Endothelial cell of umbilical vein (primary cell): ENCODE measurements around the gene PROX1.

Source experiments
- MYC ChIP-seq: IDR thresholded peaks from one replicate; pipeline ENCODE4 v1.6.1; 2011; ENCODE audit warnings: mild to moderate bottlenecking, low read depth, low read length
- POLR2A ChIP-seq: IDR thresholded peaks from 2 replicates; pipeline ENCODE4 v1.6.1; 2012; ENCODE audit warnings: low read depth, mild to moderate bottlenecking, control low read depth, low read length
- TF ChIP-seq, protein P1 (sequence below), 2 donors: IDR thresholded peaks; 1 replicate in 1 of 2; 2 replicates in 1 of 2; pipeline ENCODE4 v1.5.1; 2011; ENCODE audit warnings: low read length in 2 of 2, mild to moderate bottlenecking in 2 of 2, moderate library complexity in 2 of 2, control low read depth in 1 of 2, inconsistent platforms in 1 of 2, low read depth in 1 of 2; ENCODE audit not compliant: insufficient read depth in 1 of 2; ENCODE audit errors: extremely low read depth in 1 of 2
- TF ChIP-seq, protein P2 (sequence below): IDR thresholded peaks from 2 replicates; pipeline ENCODE4 v1.6.1; 2011; ENCODE audit not compliant: insufficient read depth, insufficient read length

DNA sequence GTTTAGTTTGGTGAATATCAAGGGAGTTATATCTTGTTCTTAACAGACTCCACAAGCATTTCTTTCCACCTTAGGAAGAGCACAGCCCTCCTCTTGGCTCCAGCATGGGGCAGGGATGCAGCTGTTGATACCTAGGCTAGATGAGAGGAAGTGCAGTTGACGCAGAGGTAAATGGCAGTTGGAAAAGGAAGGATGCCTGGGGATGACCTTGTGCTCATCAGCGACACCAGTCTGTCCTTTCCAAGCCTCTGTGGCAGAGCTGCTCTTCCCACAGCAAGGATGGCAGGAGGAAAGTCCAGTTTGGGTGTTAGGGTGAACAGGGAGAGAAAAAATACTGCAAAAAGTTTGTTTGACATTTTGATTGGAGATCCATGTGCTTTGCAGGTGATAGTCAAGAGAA, 6.2 kb downstream of the PROX1 start:
- TF ChIP-seq, protein P1, sequence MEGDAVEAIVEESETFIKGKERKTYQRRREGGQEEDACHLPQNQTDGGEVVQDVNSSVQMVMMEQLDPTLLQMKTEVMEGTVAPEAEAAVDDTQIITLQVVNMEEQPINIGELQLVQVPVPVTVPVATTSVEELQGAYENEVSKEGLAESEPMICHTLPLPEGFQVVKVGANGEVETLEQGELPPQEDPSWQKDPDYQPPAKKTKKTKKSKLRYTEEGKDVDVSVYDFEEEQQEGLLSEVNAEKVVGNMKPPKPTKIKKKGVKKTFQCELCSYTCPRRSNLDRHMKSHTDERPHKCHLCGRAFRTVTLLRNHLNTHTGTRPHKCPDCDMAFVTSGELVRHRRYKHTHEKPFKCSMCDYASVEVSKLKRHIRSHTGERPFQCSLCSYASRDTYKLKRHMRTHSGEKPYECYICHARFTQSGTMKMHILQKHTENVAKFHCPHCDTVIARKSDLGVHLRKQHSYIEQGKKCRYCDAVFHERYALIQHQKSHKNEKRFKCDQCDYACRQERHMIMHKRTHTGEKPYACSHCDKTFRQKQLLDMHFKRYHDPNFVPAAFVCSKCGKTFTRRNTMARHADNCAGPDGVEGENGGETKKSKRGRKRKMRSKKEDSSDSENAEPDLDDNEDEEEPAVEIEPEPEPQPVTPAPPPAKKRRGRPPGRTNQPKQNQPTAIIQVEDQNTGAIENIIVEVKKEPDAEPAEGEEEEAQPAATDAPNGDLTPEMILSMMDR (IDR thresholded peaks at IDR 0.05; ENCODE audit: extremely low read depth in 1 of 2, insufficient read depth in 1 of 2, low read depth in 1 of 2, low read length in 2 of 2) = no peak
- no peak for TF ChIP-seq POLR2A
- TF ChIP-seq, protein P2, sequence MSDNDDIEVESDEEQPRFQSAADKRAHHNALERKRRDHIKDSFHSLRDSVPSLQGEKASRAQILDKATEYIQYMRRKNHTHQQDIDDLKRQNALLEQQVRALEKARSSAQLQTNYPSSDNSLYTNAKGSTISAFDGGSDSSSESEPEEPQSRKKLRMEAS = no peak
- no peak for TF ChIP-seq MYC
